ENCODE data around the gene IRS1.

IRS1 gene

GRCh38 chr2:226800941-226801784 lies 1.5 kb upstream of the IRS1 start:
- Histone ChIP-seq H3K4me1 (ENCODE audit: low read length) (peaks cover 8% of the 10 kb centered on the region; the same call in 1 of the 2 replicates), H2AFZ (ENCODE audit: low read depth, low read length) (peak overlapping the region; percentile 99)

DNA sequence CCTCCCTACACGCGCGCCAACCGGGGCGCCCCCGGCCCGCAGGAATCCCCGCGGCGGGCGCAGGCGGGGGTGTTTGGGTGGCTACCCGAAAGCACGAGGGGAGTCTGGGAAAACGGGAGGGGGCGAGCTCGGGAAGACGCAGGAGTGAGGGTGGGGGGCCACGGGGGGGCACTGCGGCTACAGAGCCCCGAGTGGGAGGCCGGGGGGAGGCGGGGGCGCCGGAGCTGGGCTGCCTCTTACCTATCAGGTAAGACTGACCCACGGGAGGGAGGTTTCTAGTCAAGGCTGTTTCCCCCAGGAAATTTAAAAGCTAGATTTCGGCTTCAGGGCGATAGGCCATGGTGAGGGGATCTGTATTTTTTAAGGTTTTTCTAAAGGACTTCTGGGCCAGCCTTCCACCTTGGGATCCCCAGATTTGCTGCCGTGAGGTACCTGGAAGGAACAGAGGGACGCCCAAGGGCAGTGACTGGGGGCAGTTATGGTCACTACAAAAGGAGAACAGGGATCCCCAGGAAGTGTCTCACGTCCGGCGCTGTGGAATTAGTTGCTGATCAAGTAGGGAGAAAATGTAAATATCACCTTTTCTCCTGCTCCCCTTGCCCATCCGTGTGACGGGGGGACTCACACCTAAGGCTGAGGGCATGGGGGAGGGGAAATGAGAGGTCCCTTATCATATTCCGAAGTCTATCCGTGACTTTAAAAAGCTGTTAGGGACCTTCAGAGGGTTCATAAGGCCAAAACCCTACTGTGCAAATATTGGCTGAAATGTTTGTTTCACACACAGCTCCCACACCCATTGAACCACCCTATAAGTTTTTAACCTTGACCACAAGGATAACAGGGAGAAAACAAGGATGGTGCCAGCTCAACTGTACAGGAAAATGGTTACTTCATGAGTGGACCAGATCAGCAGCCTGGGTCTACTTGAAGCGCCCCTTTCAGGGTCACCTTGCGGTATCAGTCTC lies 638 bp upstream of the IRS1 start:
- H3K9ac ChIP-seq (ENCODE audit: low read length), result peak overlapping the region; percentile 80
- H3K4me1 ChIP-seq (ENCODE audit: low read length), result peaks cover 8% of the 10 kb centered on the region; the same call in 1 of the 2 replicates
- TF ChIP-seq, protein P1, sequence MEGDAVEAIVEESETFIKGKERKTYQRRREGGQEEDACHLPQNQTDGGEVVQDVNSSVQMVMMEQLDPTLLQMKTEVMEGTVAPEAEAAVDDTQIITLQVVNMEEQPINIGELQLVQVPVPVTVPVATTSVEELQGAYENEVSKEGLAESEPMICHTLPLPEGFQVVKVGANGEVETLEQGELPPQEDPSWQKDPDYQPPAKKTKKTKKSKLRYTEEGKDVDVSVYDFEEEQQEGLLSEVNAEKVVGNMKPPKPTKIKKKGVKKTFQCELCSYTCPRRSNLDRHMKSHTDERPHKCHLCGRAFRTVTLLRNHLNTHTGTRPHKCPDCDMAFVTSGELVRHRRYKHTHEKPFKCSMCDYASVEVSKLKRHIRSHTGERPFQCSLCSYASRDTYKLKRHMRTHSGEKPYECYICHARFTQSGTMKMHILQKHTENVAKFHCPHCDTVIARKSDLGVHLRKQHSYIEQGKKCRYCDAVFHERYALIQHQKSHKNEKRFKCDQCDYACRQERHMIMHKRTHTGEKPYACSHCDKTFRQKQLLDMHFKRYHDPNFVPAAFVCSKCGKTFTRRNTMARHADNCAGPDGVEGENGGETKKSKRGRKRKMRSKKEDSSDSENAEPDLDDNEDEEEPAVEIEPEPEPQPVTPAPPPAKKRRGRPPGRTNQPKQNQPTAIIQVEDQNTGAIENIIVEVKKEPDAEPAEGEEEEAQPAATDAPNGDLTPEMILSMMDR (IDR thresholded peaks at IDR 0.05; ENCODE audit: low read depth, low read length), result peak; percentile 34
- no peak for TF ChIP-seq EZH2phosphoT487 (IDR thresholded peaks at IDR 0.05; ENCODE audit: low read depth)
- H3K27me3 ChIP-seq (ENCODE audit: low read depth, low read length), result peaks cover 3% of the 10 kb centered on the region; the same call in 1 of the 2 replicates
- H3K4me3 ChIP-seq (ENCODE audit: low read length), result peak overlapping the region; percentile 96
- peak overlapping the region; percentile 69 for H2AFZ ChIP-seq (ENCODE audit: low read depth, low read length)
- no peaks in the 10 kb centered on the region for H3K9me3 ChIP-seq (ENCODE audit: insufficient read depth, low read length)
- no peaks in the 10 kb centered on the region for H3K36me3 ChIP-seq (replicated peaks; ENCODE audit: low read depth, low read length)
- peak overlapping the region; percentile 15 for H3K27ac ChIP-seq (ENCODE audit: low read length)
- no peaks in the 10 kb centered on the region for H3K79me2 ChIP-seq (ENCODE audit: low read length)
- no peaks in the 10 kb centered on the region for H4K20me1 ChIP-seq (ENCODE audit: insufficient read depth, low read length)
- H3K4me2 ChIP-seq (ENCODE audit: low read length), result peak overlapping the region; percentile 96

More at GRCh38 chr2:226800941-226801784, 1.5 kb upstream of the IRS1 start:
- TF ChIP-seq, protein P1 (IDR thresholded peaks at IDR 0.05; ENCODE audit: low read depth, low read length), result no peak
- no peak for TF ChIP-seq EZH2phosphoT487 (IDR thresholded peaks at IDR 0.05; ENCODE audit: low read depth)
- Histone ChIP-seq H3K27ac (ENCODE audit: low read length) (peak overlapping the region; percentile 43), H3K9ac (ENCODE audit: low read length) (peak overlapping the region; percentile 80), H4K20me1 (ENCODE audit: insufficient read depth, low read length) (no peaks in the 10 kb centered on the region), H3K9me3 (ENCODE audit: insufficient read depth, low read length) (no peaks in the 10 kb centered on the region), H3K4me3 (ENCODE audit: low read length) (peak overlapping the region; percentile 96), H3K27me3 (ENCODE audit: low read depth, low read length) (peaks cover 3% of the 10 kb centered on the region; the same call in 1 of the 2 replicates), H3K36me3 (replicated peaks; ENCODE audit: low read depth, low read length) (no peaks in the 10 kb centered on the region), H3K79me2 (ENCODE audit: low read length) (no peaks in the 10 kb centered on the region), H3K4me2 (ENCODE audit: low read length) (peak overlapping the region; percentile 96)

DNA sequence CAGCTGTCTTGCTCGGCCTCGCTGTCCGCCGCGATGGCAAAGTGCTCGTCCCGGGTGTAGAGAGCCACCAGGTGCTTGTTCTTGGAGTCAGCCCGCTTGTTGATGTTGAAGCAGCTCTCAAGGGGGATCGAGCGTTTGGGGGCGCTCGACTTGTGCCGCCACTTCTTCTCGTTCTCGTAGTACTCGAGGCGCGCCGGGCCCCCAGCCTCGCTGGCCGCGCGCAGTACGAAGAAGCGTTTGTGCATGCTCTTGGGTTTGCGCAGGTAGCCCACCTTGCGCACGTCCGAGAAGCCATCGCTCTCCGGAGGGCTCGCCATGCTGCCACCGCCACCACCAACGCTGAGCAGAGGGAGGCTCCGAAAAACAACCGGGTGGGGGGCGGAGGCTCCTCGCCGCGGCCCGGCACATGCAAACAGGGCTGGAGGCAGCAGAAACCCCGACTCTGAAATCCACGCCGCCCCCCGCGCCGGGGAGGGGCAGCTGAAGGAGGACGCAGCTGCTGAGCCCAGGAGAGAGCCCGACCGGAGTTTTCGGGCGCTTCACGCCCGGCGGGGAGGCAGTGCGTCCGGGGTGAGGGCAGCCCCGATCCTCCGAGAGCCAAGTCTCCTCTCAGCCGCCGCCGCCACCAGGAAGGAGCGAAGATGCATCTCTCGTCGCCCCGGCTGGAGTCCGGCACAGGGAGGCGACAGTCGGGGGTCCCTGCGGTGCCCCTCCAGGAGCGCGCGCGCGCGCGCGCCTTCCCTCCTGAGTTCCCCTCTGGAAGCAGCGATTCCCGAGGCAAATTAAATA lies 1.0 kb downstream of the IRS1 start:
- Histone ChIP-seq H2AFZ (ENCODE audit: low read depth, low read length) (no peak overlapping the region), H3K79me2 (ENCODE audit: low read length) (no peaks in the 10 kb centered on the region), H3K27me3 (ENCODE audit: low read depth, low read length) (no peaks in the 10 kb centered on the region), H3K9ac (ENCODE audit: low read length) (peak overlapping the region; percentile 80), H3K27ac (ENCODE audit: low read length) (no peak overlapping the region), H3K4me3 (ENCODE audit: low read length) (peak overlapping the region; percentile 96), H3K9me3 (ENCODE audit: insufficient read depth, low read length) (no peaks in the 10 kb centered on the region), H3K4me1 (ENCODE audit: low read length) (peaks cover 8% of the 10 kb centered on the region; the same call in 1 of the 2 replicates), H4K20me1 (ENCODE audit: insufficient read depth, low read length) (no peaks in the 10 kb centered on the region), H3K36me3 (replicated peaks; ENCODE audit: low read depth, low read length) (no peaks in the 10 kb centered on the region), H3K4me2 (ENCODE audit: low read length) (peak overlapping the region; percentile 86)
- no peak for TF ChIP-seq EZH2phosphoT487 (IDR thresholded peaks at IDR 0.05; ENCODE audit: low read depth)
- TF ChIP-seq, protein P1 (IDR thresholded peaks at IDR 0.05; ENCODE audit: low read depth, low read length), result no peak
